HG02678 (cell line): ENCODE data around the gene RAB15.

Source experiments
- ATAC-seq: cut with Tn5 transposase; IDR thresholded peaks from one replicate; pipeline ENCODE4 v1.9.1; 2021; ENCODE audit warnings: mild to moderate bottlenecking, moderate library complexity; ENCODE audit not compliant: unreplicated experiment

Gene RAB15

DNA sequence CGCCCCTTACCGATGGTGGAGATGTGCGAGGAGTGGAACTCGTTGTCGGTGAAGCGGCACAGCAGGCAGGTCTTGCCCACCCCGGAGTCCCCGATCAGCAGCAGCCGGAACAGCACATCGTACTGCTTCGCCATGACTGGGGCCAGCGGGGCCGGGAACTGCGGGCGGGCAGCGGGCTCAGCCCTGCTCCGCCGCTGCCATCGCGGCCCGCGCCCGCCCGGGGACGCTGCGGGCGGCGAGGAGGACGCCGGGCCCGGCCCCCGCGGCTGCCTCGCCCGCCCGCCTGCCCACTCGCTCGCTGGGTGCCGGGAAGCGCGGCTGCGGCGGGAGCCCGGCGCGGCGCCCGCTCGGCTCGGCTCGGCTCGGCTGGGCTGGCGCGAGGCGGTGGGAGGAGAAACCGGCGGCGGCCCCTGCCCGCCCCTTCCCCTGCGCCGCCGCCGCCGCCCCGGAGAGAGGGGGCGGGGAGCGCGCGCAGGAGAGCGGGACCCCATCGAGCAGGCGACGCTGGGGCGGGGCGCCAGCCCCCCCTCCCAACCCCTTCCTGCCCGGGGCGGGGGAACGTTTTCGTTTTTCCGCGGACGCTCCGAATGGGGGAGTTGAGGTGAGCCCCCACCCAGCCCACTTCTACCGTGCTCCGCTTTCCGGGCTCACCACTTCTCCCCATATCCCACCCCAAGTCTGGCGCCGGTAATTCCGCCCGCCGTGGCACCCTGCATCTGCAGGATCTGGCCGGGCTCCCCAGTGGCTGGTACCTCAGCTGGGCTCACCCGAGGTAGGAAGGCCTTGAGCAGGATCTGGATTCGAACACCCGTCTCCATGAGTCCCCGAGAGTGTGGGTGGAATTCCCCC is at the start of gene RAB15:
RAB15 (minus strand) TSS at position 394 of the 849 bp plus-strand sequence; CDS start at position 134, 260 bp downstream.
- ATAC-seq = no peak

DNA sequence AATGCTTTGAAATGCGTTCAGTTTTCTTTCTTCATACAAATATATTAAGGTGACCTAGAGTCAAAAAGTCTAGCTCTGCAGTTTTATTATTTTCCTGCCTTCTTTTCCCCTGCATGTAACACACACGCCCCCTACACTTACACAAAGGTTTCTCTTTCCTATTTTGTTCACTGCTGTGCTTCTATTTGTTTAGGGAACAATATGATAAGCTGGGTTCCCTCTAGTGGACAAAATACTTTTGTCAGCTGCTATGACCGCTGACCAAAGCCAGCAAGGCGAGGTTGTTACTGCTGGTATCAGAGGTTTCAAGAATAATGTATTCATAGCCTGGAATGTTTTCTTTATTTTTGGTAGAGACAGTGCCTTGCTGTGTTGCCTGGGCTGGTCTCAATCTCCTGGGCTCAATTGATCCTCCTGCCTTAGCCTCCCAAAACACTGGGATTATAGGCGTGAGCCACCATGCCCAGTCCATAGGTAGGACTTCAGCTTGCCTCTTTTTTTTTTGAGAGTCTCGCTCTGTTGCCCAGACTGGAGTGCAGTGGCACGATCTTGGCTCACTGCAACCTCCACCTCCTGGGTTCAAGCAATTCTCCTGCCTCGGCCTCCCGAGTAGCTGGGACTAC is 47.9 kb upstream of the RAB15 start:
- ATAC-seq = peak; percentile 49

DNA sequence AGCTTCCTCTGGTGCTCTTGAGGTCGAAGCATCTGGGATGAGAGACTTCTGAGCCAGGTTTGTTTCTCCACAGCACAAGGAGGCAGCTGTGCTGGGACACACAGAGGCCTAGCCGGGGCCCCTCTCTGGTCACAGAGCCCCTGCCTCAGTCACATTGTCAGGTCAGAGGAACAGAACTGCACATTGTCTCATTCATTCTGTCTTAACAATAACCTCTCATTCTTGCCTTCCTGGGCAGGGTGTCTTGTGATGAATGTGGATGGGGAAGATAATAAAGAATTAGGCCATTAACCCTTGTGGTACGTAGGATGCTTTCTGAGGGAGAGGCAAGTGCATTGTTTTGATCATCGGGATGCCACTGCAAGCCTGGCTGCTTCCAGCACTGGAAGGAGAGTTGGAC is 44.3 kb upstream of the RAB15 start:
- no peak for ATAC-seq

DNA sequence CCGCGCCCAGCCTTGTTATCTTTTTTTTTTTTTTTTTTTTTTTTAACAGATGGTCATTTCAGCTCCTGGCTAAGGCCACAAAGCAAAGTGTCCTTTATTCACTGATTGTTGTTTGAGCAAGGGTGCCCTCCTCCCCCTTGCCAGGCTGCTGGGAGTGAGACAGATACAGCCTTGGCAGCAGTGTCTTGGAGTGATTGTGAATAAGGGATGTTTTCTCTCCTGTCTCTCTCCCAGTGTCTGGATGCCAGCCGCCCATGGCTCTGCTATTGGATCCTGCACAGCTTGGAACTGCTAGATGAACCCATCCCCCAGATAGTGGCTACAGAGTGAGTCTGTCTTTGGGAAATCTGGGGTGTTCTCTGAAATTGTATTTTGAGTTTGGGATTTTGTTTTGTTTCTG is 43.3 kb upstream of the RAB15 start:
- no peak for ATAC-seq

DNA sequence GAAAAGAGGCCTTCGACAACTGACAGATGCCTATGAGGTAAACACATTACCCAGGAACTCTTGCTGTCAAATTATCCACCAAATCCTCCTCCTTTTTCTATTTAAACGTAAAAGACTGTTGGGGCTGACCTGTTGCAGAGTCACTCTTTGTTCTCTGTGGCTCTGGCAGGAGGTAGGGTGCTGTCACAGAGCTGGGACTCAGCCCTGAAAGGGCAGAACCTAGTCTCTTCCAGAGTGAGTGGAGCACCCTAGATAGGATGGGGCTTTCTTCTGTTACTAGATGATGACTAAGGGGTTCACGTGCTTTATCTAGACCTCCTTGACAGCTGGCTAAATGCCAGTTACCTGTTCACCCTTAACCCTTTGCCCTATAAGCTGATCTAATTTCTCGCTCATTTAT is 40.2 kb upstream of the RAB15 start:
- ATAC-seq = no peak

DNA sequence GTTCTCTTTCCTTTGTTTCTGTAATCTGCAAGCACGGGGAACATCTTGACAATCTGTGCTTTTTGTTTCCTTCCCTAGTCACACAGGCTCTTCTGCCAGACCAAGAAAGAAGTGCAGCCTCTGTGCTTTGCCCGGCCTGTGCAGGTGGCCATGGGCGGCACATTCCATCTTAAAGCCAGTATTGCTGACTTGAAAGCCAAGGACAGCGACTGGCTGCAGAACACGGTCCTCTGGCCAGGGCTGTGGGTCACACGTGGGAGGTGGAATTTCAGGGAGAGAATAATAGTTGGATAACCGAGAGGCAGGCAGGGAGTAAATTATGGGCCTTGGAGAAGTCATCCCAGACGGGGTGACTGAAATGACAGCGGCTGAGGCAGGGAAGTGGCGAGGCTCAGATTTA is 39.4 kb upstream of the RAB15 start:
- ATAC-seq = no peak

DNA sequence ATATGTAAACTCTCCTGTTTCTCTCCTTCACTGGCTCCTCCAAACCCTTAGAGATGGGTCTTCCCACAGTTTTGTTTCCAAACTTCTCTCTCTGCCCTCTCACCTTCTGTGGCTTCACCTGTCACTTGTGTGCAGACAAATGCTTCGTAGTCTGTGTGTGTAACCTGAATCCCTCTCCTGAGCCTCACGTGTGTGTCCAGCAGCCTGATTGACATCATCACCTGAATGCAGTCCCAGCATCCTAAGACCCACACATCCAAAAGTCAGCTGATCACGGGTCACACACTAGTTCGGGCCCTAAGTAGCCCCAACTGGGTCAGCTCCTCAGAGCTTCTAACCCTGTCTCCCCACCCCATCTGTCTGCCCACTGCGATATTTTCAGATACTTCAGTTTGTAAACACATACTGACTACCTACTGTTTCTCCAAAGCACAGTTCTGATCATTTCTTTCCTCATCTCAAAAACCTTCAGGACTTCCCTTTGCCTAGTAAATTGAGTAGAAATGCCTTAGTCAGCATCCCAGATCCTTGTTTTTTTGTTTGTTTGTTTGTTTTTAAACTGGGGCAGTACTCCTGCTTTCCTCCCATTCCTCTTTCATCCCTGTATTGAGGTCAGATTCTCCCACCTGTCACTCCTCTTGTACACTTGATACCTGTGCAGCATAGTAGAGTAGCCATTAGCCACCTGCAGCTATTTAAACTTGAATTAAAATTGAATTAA is 38.2 kb upstream of the RAB15 start:
- no peak for ATAC-seq

DNA sequence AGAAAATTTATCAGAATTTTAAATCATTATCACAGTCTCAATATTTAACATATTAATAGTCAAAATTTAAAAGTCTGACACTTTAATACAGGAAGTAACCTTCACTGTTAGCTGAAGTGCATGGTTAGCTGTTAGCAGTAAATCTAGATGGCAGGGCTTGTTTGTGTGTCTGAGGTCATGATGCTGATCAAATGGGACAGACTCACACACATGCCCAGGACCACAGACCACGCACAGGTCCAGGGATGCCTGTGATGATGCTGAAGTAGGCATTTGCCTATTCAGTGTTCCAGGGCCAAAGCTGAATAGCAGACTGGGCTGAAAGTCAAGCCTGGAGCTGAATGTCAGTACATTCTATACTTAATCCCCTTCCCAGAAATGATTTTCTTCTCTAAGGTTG is 35.1 kb upstream of the RAB15 start:
- ATAC-seq = no peak

DNA sequence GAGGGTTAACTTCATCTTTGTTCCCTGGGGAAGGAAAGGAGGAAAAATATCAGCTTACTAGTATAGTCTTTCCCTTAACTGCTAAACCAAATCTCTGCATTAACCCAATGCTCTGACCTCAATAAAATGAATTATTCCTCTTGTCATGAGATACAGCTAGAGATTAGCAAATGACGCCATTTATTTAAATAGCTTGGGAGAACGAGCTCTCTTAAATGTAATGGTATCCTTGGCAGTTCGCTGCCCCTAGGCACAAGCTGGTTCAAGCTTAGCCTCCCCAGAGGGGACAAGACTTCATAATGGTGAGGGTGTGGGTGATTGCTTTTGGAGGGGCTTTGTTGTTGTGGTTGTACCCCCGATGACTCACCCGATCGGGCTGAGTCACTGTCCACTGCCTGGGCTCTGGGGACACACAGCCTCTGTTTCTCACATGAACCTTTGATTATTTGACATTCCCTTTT is 34.2 kb upstream of the RAB15 start:
- no peak for ATAC-seq

DNA sequence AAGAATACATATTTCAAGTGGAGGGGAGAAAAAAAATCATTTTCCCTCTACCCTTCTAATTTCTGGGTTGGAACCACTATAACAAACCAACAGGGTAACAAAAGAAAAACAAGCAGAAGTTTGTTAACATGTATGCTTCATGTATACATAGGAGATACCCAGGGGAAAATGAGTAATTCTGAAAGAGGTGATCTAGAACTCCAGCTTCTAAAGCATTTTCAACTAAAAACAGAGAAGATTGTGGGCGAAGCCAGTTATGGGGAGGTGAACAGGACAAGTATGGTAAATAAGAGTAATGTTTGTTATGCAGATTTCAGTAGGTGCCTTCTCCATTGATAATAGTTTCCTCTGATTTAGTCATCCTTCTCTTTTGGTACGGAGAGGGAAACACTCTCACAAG is 31.3 kb upstream of the RAB15 start:
- ATAC-seq = peak; percentile 64

DNA sequence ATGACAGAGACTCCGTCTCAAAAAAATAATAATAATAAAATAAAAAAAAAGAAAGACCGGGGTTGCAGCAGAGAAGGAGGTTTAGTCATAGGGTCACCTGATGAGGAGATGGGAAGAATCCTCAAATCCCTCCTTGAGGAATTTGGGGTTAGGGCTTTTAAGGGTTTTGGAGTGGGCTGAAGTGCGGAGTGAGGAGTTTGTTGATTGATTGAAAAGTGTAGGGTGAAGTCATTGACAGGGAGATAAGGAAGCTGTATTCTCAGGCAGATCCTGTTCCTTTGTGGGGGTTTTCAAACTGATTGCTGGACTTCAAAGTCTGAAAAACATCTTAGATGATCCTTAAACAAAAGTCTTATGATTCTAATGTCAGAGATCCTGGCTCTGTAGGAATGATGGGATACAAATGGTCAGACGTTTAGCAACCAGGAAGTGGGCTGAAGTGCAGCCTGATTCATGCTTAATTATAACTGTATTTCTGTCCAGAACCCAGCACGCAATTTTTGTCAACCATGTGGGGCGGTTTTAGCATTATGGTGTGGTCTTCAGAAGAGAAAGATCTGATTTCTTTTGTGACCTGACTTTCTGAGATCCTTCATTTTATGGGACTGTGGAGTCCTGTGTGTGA is 30.6 kb upstream of the RAB15 start:
- ATAC-seq = no peak

DNA sequence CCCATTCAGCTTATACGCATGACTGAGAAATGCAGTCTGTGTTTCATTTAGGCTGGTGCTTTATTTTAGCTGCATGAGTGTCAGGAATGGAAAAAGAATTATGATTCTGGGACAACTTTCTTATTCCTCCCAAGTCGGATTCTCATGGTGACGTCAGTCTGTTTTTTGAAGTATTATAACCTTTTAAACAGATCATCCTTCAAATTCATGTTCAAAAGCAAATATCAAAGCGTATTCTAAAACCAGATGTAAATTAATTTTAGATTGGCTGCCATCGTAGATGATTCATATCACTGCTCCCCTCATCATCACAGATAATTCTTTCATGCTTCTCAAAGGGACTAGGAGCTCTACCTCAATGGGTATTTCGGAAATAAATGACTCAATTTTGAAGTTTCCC is 29.6 kb upstream of the RAB15 start:
- no peak for ATAC-seq

DNA sequence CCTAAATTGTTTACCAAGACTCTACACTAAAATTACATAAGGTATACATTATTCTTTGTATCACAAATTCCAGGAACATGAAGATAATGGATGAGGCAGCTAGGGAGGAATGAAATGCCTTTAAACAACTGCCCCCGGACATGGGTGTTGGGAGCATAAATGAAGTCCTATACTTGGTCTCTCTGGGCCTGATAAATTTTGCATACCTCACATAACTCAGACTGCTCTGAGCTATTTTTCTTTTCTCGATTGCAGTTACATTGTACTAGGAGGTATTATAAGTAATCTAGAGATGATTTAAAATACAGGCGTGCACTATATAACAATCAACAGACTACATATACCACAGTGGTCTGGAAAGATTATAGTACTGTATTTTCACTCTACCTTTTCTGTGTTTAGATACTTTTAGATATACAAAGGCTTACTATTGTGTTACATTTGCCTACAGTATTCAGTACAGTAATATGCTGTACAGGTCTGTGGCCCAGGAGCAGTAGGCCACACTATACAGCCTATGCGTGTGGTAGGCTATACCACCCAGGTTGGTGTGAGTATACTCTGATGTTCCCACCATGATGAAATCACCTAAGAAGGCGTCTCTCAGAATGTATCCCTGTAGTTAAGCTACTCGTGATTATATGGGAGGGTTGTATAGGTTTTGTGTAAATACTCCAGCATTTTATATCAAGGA is 28.9 kb upstream of the RAB15 start:
- ATAC-seq = no peak

DNA sequence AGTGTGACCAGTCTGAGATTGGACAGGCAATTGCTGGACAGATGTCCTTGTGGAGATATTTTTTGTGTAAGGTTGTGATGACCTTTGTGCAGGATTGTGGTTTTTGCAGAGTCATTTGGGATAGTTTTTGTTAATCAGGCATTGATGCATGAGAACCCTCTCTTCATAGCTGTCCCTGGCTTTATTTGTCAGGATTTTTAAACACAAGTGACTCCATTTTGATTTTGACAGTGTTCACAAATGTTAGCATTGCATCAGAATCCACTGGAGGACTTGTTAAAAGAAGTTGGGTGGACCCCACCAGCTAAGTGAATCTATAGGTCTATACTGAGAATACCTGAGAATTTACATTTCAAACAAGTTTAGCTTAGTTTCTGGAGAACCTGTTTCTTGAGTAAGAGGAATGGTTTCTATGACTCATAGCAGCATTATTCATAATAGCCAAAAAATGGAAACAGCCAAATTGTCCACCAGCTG is 26.4 kb upstream of the RAB15 start:
- ATAC-seq = no peak

DNA sequence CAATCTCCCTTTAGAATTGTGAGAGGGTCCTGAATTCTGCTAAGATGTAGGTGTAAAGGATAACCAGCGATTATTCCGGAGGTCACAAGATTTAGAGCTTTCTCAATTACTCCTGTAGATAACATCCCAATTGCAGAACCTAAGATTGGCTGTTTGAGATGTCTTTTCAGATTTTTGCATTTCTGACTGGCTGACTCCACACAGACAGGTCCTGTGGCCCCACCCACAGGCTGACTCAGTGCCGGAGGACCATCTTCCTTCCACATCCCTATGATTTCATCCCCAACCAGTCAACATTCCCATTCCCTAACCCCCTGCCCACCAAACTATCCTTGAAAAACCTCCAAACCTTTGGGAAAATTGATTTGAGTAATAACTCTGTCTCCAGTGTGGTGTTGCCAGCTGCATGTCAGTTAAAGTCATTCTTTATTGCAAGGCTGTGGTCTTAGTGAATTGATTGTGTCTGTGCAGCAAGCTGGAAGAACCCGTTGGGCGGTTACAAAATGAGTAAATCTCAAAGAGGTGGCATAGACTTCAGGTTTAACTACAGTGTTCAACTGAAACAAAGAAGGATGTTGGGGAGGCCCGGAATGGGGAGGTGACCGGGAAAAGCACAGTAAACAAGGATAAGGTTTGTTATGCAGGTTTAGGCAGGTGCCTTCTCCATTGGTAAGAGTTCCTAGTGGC is 25.1 kb upstream of the RAB15 start:
- no peak for ATAC-seq

DNA sequence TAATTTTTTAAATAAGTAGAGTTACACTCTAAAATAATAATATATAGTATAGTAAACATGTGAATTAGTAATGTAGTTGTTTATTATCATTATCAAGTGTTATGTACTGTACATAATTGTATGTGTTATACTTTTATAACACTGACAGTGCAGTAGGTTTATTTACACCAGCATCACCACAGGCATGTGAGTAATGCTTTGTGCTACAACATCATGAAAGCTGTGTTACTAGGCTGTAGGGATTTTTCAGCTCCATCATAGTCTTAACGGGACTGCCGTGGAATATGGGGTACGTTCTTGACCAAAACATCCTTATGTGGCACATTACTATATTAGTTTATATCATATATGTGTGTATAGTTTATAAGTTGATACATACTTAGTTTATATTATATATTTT is 23.2 kb upstream of the RAB15 start:
- ATAC-seq = no peak

DNA sequence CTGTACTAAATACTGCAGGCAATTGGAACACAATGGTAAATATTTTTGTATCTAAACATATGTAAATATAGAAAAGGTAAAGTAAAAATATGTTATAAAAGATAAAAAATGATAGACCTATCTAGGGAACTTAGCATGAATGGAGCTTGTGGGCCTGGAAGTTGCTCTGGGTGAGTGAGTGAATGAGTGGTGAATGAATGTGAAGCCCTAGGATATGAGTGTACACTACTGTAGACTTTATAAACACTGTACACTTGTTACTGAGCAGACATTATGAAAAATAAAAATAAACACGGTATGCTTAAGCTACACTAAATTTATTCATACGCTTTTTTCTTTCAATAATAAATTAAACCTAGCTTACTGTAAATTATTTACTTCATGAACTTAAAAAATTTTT is 22.4 kb upstream of the RAB15 start:
- no peak for ATAC-seq

DNA sequence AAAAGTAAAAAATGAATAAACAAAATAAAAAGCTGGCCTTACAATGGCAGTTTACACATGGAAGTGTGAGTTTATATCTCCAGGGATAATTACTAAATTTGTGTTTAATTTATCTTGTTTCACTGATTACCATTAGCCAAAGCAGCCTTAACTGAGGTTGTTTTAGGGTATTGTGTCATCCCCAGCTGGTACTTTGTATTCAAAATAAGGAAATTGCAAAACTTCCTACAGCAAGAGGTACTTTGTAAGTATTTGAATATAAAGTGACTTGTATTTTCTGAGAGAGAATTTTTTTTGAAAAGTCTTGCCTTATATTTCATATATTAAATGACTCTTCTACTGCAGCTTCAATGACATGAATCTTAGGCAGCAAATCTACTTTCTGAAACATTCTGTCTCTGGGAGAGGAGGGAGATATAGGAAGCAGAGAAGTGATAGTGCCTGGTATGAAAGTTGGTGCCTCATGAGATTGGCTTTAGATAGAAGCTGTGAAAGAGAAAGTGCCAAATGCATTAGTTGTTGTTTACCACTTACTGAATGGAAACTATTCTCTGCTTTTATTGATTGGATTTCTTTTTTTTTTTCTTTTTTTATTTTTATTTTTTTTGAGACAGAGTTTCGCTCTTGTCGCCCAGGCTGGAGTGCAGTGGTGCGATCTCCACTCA is 21.3 kb upstream of the RAB15 start:
- ATAC-seq = no peak

DNA sequence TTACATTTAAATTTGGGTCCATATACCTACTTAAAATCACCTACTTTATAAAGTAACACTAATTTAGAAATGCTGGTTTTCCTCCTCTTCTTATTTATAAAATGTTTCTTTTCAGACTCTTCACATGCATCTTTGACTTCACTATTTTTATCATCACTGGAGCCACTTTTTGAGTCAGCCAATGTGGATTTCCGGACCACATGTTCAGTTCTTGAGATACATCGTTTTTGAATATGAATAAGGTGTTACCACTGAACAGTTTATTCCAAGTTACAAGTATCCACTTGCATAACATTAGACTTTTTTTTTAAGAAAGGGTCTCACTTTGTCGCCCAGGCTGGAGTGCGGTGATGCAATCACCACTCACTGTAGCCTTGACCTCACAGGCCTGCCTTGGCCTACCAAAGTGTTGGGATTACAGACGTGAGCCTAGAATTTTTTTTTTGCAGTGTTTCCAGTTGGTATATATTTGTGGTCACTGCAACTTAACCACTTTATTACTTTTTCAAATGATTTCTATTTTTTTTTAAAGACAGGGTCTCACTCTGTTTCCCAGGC is 20.3 kb upstream of the RAB15 start:
- no peak for ATAC-seq
